GM15510 (cell line): ENCODE results near the gene RCC1.

Experiments used
- POLR2A ChIP-seq: IDR thresholded peaks from 3 replicates; pipeline ENCODE4 v1.6.1; 2011; ENCODE audit warnings: borderline replicate concordance; ENCODE audit not compliant: insufficient read length; ENCODE audit errors: extremely low read depth

Gene RCC1

GRCh38 chr1:28565726-28566125 lies 59.9 kb downstream of the RCC1 start:
- TF ChIP-seq POLR2A = no peak

- no peak for TF ChIP-seq POLR2A
Measured at GRCh38 chr1:28566931-28567330, 61.1 kb downstream of the RCC1 start.

GRCh38 chr1:28571911-28572310 lies 66.1 kb downstream of the RCC1 start:
- no peak for TF ChIP-seq POLR2A

GRCh38 chr1:28573564-28573963 lies 67.7 kb downstream of the RCC1 start:
- no peak for TF ChIP-seq POLR2A

- TF ChIP-seq POLR2A = peak; percentile 23
Measured at GRCh38 chr1:28577052-28577678, 71.3 kb downstream of the RCC1 start.

GRCh38 chr1:28577738-28578536 lies 72.1 kb downstream of the RCC1 start:
- TF ChIP-seq POLR2A = no peak

- TF ChIP-seq POLR2A = no peak
Measured at GRCh38 chr1:28578696-28579218, 72.9 kb downstream of the RCC1 start.

- TF ChIP-seq POLR2A = no peak
Measured at GRCh38 chr1:28579401-28579800, 73.6 kb downstream of the RCC1 start.

GRCh38 chr1:28580722-28581530 lies 75.1 kb downstream of the RCC1 start:
- peak; percentile 5 for TF ChIP-seq POLR2A

- peak; percentile 100 for TF ChIP-seq POLR2A
Measured at GRCh38 chr1:28581531-28582247, 75.8 kb downstream of the RCC1 start.

GRCh38 chr1:28582248-28582615 lies 76.4 kb downstream of the RCC1 start:
- TF ChIP-seq POLR2A = no peak
